PC-3 (cell line): ENCODE measurements around the gene UGT1A3.

Experiments used
- EZH2 ChIP-seq: fragments of 300-600 bp; sonication (generic); IDR thresholded peaks from one replicate; pipeline ENCODE4 v1.6.1; 2017; ENCODE audit warnings: antibody characterized with exemption, mild to moderate bottlenecking, low read length; ENCODE audit not compliant: unreplicated experiment
- EZH2phosphoT487 ChIP-seq: fragments of 300-600 bp; sonication (generic); IDR thresholded peaks from 2 replicates; pipeline ENCODE4 v1.6.1; 2018; ENCODE audit warnings: mild to moderate bottlenecking, antibody characterized with exemption, low read length, borderline replicate concordance
- TF ChIP-seq, protein P1 (sequence below): fragments of 300-600 bp; sonication (generic); conservative IDR thresholded peaks from 2 replicates; pipeline ENCODE4 v1.5.1; 2017; ENCODE audit warnings: antibody characterized with exemption, low read depth, mild to moderate bottlenecking, low read length

DNA sequence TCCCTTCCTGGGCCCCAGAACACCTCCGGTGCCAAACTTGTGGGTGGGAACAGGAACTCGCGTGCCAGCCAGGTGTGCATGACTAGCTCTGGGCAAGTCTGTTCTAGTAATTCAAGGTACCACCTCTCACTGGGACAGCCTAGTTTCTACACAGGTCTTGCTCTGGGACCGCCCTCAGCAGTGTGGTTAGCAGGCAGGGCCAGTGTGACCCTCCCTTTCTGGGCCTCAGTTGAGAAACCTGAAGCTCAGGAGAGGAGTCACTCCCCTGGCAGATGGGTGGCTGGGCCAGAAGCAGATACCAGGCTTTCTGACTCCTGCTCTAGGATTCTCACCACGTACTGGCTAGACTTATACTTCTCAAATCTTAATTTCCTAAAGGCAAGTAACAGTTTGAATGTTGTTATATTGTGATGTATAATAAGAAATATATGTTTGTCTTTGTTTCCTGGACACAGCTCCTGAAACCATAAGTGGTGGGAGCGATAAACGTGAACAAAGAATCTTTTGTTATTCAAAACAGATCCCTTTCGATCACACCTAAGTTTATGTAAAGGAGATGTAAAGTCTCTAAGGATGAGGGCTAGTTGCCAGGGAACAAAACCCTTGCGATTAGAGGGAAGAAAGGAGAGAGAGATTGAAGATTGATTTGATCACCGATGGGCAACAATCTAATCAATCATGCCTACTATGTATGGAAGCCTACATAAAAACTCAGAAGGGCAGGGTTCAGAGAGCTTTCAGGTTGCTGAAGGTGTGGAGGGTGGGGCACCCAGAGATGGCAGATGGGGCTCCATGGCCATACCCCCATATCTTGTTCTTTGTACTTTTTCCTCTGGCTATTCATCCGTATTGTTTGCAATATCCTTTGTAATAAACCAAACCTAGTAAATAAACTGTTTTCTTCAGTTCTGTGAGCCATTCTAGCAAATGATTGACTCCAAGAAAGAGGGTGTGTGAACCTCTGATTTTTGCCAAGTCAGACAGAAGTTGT lies 37.1 kb upstream of the UGT1A3 start:
- TF ChIP-seq EZH2 (no peak), EZH2phosphoT487 (no peak)
- TF ChIP-seq, protein P1, sequence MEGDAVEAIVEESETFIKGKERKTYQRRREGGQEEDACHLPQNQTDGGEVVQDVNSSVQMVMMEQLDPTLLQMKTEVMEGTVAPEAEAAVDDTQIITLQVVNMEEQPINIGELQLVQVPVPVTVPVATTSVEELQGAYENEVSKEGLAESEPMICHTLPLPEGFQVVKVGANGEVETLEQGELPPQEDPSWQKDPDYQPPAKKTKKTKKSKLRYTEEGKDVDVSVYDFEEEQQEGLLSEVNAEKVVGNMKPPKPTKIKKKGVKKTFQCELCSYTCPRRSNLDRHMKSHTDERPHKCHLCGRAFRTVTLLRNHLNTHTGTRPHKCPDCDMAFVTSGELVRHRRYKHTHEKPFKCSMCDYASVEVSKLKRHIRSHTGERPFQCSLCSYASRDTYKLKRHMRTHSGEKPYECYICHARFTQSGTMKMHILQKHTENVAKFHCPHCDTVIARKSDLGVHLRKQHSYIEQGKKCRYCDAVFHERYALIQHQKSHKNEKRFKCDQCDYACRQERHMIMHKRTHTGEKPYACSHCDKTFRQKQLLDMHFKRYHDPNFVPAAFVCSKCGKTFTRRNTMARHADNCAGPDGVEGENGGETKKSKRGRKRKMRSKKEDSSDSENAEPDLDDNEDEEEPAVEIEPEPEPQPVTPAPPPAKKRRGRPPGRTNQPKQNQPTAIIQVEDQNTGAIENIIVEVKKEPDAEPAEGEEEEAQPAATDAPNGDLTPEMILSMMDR: no peak
